HL-60/S4 treated with retinoic acid at 250 ng/mL for 4 days and 3 days (cell line): ENCODE data around the gene ZNF615.
"Not testable (repeated sequence)": the region's sequence is repeated elsewhere in the genome, so short reads cannot be mapped to it uniquely, and the experiment has no call there.

Experiments used
- in situ Hi-C: fragments of 300-500 bp; cut with MboI; formaldehyde crosslinking; loops from 2 replicates; pipeline ENCODE4 v1.7.0; 2022; ENCODE audit warnings: low sequenced_read_pairs

The ZNF615 gene

GRCh38 chr19:51980926-51981325 lies 27.1 kb downstream of the ZNF615 start:
- in situ Hi-C loops = not testable (repeated sequence)

- in situ Hi-C loops = no loop called here
Observed at GRCh38 chr19:51980116-51980736, 27.8 kb downstream of the ZNF615 start.

- in situ Hi-C loops = no loop called here
Observed at GRCh38 chr19:51978882-51979281, 29.1 kb downstream of the ZNF615 start.

GRCh38 chr19:51977346-51977745 lies 30.7 kb downstream of the ZNF615 start:
- in situ Hi-C loops = no loop called here

- in situ Hi-C loops = no loop called here
Observed at GRCh38 chr19:51976852-51977251, 31.2 kb downstream of the ZNF615 start.

- in situ Hi-C loops = not testable (repeated sequence)
Observed at GRCh38 chr19:51975787-51976186, 32.2 kb downstream of the ZNF615 start.

- in situ Hi-C loops = no loop called here
Observed at GRCh38 chr19:51971624-51972023, 36.4 kb downstream of the ZNF615 start.

GRCh38 chr19:51970718-51971117 lies 37.3 kb downstream of the ZNF615 start:
- in situ Hi-C loops = no loop called here

GRCh38 chr19:51965583-51965982 lies 42.4 kb downstream of the ZNF615 start:
- in situ Hi-C loops = no loop called here

- in situ Hi-C loops = not testable (repeated sequence)
Observed at GRCh38 chr19:51960621-51961233, 47.3 kb downstream of the ZNF615 start.

- in situ Hi-C loops = no loop called here
Observed at GRCh38 chr19:51959791-51960190, 48.2 kb downstream of the ZNF615 start.

- in situ Hi-C loops = not testable (repeated sequence)
Observed at GRCh38 chr19:51957846-51958245, 50.2 kb downstream of the ZNF615 start.

- in situ Hi-C loops = no loop called here
Observed at GRCh38 chr19:51948975-51949374, 59.0 kb downstream of the ZNF615 start.

- in situ Hi-C loops = no loop called here
Observed at GRCh38 chr19:51946602-51947001, 61.4 kb downstream of the ZNF615 start.

- in situ Hi-C loops = no loop called here
Observed at GRCh38 chr19:51944798-51945552, 63.0 kb downstream of the ZNF615 start.
